Small intestine (tissue), 16 donors: Measurements from ENCODE around the gene SEMA6D. TPM values are rescaled to one million over a fixed set of nuclear protein-coding genes. Genes with fewer than 3 reads are reported as not detected.
A peak's percentile ranks its signal among the peaks of the same experiment; 100 is the strongest.

Source experiments
- DNase-seq, 2 donors: peaks; one replicate each; pipeline versions ENCODE4 v3.0.0 to v3.0.0-alpha.2; 2013
- FAIRE-seq: peaks from 2 replicates; lab custom pipeline; 2012; peaks lifted over from hg19 to GRCh38; lab: Jason Lieb, UNC
- H3K27ac ChIP-seq, 3 donors: one replicate each; pipeline ENCODE4 v1.5.1; 2013; ENCODE audit warnings: low read length in 2 of 3, mild to moderate bottlenecking in 2 of 3, control low read depth in 1 of 3, inconsistent platforms in 1 of 3, low read depth in 1 of 3, moderate library complexity in 1 of 3
- H3K27me3 ChIP-seq, 3 donors: one replicate each; pipeline ENCODE4 v1.6.1; 2013; ENCODE audit warnings: low read length in 3 of 3, inconsistent platforms in 1 of 3; ENCODE audit not compliant: control insufficient read depth in 3 of 3, insufficient read depth in 3 of 3
- H3K36me3 ChIP-seq, 3 donors: one replicate each; pipeline ENCODE4 v1.6.1; 2013; ENCODE audit warnings: low read length in 3 of 3, inconsistent platforms in 1 of 3, low read depth in 1 of 3, mild to moderate bottlenecking in 1 of 3, moderate library complexity in 1 of 3; ENCODE audit not compliant: control insufficient read depth in 3 of 3, insufficient read depth in 2 of 3
- H3K4me1 ChIP-seq, 3 donors: one replicate each; pipeline ENCODE4 v1.6.1; 2013; ENCODE audit warnings: low read length in 2 of 3, inconsistent platforms in 1 of 3, low read depth in 1 of 3, mild to moderate bottlenecking in 1 of 3, moderate library complexity in 1 of 3; ENCODE audit not compliant: control insufficient read depth in 3 of 3, insufficient read depth in 2 of 3
- H3K4me3 ChIP-seq, 3 donors: one replicate each; pipeline ENCODE4 v1.5.1; 2013; ENCODE audit warnings: low read length in 3 of 3, control low read depth in 1 of 3, inconsistent platforms in 1 of 3, low read depth in 1 of 3, mild to moderate bottlenecking in 1 of 3, moderate library complexity in 1 of 3
- H3K9me3 ChIP-seq, 2 donors: one replicate each; pipeline ENCODE4 v1.6.1; 2013; ENCODE audit warnings: low read depth in 1 of 2, low read length in 1 of 2; ENCODE audit not compliant: control insufficient read depth in 2 of 2, insufficient read depth in 1 of 2
- WGBS, 3 donors: extraction: QIAGEN DNeasy Blood & Tissue Kit; methylation state at CpG; one replicate each; pipeline ENCODE4 v1.1.7; 2013; 5-methylcytosine and 5-hydroxymethylcytosine counted together
- long read RNA-seq, 10 donors: transcript quantifications; one replicate each; lab custom pipeline, GENCODE V29; 2026
- polyA plus RNA-seq, 4 donors: library from polyadenylated mRNA; stranded (reverse) in 3 of 4; unstranded in 1 of 4; fragments of 200-250 nt in 3 of 4; fragments of 120-200 nt in 1 of 4; gene quantifications; one replicate each; pipeline versions ENCODE4 v1.2.1 to v1.2.3, GENCODE V29; 2013
- donor health status: healthy with polysubstance abuse.
- donor health status: control.
- donor health status: control.
- donor health status: Bipolar disorder and iron deficiency.
- donor health status: healthy.

SEMA6D gene, protein sequence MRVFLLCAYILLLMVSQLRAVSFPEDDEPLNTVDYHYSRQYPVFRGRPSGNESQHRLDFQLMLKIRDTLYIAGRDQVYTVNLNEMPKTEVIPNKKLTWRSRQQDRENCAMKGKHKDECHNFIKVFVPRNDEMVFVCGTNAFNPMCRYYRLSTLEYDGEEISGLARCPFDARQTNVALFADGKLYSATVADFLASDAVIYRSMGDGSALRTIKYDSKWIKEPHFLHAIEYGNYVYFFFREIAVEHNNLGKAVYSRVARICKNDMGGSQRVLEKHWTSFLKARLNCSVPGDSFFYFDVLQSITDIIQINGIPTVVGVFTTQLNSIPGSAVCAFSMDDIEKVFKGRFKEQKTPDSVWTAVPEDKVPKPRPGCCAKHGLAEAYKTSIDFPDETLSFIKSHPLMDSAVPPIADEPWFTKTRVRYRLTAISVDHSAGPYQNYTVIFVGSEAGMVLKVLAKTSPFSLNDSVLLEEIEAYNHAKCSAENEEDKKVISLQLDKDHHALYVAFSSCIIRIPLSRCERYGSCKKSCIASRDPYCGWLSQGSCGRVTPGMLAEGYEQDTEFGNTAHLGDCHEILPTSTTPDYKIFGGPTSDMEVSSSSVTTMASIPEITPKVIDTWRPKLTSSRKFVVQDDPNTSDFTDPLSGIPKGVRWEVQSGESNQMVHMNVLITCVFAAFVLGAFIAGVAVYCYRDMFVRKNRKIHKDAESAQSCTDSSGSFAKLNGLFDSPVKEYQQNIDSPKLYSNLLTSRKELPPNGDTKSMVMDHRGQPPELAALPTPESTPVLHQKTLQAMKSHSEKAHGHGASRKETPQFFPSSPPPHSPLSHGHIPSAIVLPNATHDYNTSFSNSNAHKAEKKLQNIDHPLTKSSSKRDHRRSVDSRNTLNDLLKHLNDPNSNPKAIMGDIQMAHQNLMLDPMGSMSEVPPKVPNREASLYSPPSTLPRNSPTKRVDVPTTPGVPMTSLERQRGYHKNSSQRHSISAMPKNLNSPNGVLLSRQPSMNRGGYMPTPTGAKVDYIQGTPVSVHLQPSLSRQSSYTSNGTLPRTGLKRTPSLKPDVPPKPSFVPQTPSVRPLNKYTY
- polyA plus RNA-seq: 10 to 100 TPM; 14.6 to 55.6 (median 23.9) TPM
- long read RNA-seq, donor 1: 0 reads
- long read RNA-seq, donor 2, full-length matches to known transcripts: 3 of 10 reads
- long read RNA-seq, donor 2, partial matches to known transcripts: 7 of 10 reads
- long read RNA-seq, donor 2, other reads (novel, unspliced or antisense): 0 of 10 reads
- long read RNA-seq, donor 3, partial matches to known transcripts: 26 of 26 reads
- long read RNA-seq, donor 3, other reads (novel, unspliced or antisense): 0 of 26 reads
- long read RNA-seq, donor 4: 0 reads
- long read RNA-seq, donor 5: 0 reads
- long read RNA-seq, donor 6: 0 reads
- long read RNA-seq, donor 7, full-length matches to known transcripts: 2 of 2 reads
- long read RNA-seq, donor 7, partial matches to known transcripts: 0 of 2 reads
- long read RNA-seq, donor 7, other reads (novel, unspliced or antisense): 0 of 2 reads
- long read RNA-seq, donor 8, partial matches to known transcripts: 0 of 1 reads
- long read RNA-seq, donor 8, other reads (novel, unspliced or antisense): 0 of 1 reads
- long read RNA-seq, donor 9: 0 reads
- long read RNA-seq, donor 10, partial matches to known transcripts: 6 of 7 reads
- long read RNA-seq, donor 10, other reads (novel, unspliced or antisense): 0 of 7 reads

DNA sequence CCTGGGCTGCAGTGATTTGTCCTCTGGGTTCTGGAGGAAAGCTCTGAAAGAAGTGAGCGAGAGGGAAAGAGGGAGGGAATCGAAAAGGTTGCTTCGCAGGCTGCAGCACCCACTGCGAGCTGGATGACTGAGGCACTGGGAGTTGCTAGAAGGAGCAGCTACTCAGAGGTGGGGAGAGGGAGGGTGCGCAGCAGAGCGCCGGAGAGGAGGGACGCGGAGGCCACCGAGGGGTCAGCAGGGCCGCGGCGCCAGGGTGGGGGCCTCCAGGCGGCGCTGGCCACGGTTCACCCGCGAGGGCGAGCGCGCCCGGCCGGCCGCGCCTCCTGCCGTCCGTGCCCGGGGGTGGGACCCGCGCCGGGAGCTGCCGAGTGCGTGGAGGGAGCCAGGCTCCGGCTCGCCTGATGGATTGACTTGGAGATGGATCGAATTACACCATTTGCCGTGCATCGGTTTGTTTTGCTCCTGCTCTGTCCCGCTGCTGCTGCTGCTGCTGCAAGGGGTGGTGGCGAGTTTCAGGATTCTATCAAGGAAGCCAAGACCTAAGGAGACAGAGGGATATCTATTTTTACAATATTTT, at the start of gene SEMA6D:
SEMA6D (plus strand) TSS at position 470 of the 577 bp plus-strand sequence. CDS start 42,294 bp downstream, outside the sequence.
- DNase-seq: peak; percentile 79 to 88
- H3K9me3 ChIP-seq: no peaks in the 10 kb centered on the region
- peaks cover 0 to 2% (median 0%) of the 10 kb centered on the region in 3 donors for H3K36me3 ChIP-seq
- peaks cover 0 to 13% (median 2%) of the 10 kb centered on the region in 3 donors for H3K4me1 ChIP-seq
- no peak for FAIRE-seq
- peak within 1 kb of the TSS; percentile 69 to 96 (median 82) for H3K4me3 ChIP-seq
- 0 to 2% (median 1%) methylated on average over 16 to 40 of the region's 40 CpGs for WGBS, 3 donors
- H3K27ac ChIP-seq: peak within 1 kb of the TSS; percentile 79 to 90 (median 86)
- H3K27me3 ChIP-seq: no peaks in the 10 kb centered on the region

DNA sequence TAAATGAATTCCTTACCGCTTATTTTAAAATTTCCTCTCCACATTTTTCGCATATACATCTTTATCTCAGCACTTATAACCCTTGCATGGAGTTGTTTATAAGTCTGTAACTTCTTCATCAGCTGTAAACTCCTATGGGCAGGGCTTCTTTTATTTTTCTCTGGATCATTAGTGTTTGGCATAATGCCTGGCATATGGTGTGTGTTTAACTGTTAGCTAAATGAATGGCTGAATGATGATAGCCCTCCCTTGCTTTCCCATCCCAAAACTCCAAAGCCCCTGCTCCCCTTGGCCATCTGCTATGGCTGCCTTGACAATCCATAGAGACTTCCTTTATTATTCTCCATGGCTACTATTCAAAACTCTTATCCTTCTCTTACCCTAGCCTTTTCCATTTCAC, 48.1 kb upstream of the SEMA6D start:
- no peaks in the 10 kb centered on the region for H3K27me3 ChIP-seq
- H3K4me1 ChIP-seq: no peaks in the 10 kb centered on the region
- 65 to 71% (median 67%) methylated on average over 2 of the region's 2 CpGs for WGBS, 3 donors
- no peak overlapping the region for H3K27ac ChIP-seq
- H3K36me3 ChIP-seq: no peaks in the 10 kb centered on the region
- FAIRE-seq (no peak), DNase-seq (no peak)
- no peaks in the 10 kb centered on the region for H3K9me3 ChIP-seq
- no peak overlapping the region for H3K4me3 ChIP-seq

- Histone ChIP-seq H3K27ac (no peak overlapping the region), H3K27me3 (no peaks in the 10 kb centered on the region), H3K9me3 (no peaks in the 10 kb centered on the region), H3K36me3 (no peaks in the 10 kb centered on the region), H3K4me3 (no peak overlapping the region), H3K4me1 (no peaks in the 10 kb centered on the region)
- 95 to 100% (median 95%) methylated on average over 1 of the region's 1 CpG for WGBS, 3 donors
- FAIRE-seq (no peak), DNase-seq (no peak)
These were observed 46.9 kb upstream of the SEMA6D start for GRCh38 chr15:47670365-47670764.

DNA sequence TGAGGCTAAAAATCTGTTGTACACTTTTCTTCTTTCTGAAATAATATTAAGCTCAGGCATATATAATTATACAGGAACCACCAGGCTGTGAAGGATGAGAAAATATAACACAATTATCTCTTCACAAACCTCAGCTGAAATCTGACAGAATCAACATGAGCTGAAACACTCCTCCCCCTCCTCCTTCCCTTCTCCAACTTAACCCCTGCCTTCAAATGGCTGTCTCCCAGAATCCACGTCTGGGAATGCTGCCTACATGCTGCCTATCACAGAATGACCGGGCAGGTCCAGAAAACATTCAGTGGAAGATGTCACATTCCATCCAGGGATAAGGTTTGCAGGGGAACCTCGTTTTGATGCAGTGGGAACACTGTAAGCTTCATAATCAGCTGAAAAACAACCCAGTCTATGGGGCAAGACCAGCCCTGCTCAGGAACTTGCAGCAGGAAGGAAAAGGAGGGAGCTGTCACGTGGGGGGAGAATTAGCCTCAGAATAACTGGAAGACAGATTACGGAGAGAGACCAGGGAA, 44.0 kb upstream of the SEMA6D start:
- H3K4me1 ChIP-seq: no peaks in the 10 kb centered on the region
- DNase-seq (no peak), FAIRE-seq (no peak)
- 28 to 53% (median 47%) methylated on average over 5 of the region's 5 CpGs for WGBS, 3 donors
- no peak overlapping the region for H3K4me3 ChIP-seq
- H3K27ac ChIP-seq: no peak overlapping the region
- H3K9me3 ChIP-seq: no peaks in the 10 kb centered on the region
- no peaks in the 10 kb centered on the region for H3K27me3 ChIP-seq
- H3K36me3 ChIP-seq: no peaks in the 10 kb centered on the region

- DNase-seq (no peak), FAIRE-seq (no peak)
- Histone ChIP-seq H3K4me1 (no peaks in the 10 kb centered on the region), H3K27me3 (no peaks in the 10 kb centered on the region), H3K27ac (no peak overlapping the region), H3K9me3 (no peaks in the 10 kb centered on the region), H3K36me3 (no peaks in the 10 kb centered on the region), H3K4me3 (no peak overlapping the region)
- 75 to 86% (median 84%) methylated on average over 8 of the region's 8 CpGs for WGBS, 3 donors
These were observed 42.6 kb upstream of the SEMA6D start for GRCh38 chr15:47674586-47675232.

DNA sequence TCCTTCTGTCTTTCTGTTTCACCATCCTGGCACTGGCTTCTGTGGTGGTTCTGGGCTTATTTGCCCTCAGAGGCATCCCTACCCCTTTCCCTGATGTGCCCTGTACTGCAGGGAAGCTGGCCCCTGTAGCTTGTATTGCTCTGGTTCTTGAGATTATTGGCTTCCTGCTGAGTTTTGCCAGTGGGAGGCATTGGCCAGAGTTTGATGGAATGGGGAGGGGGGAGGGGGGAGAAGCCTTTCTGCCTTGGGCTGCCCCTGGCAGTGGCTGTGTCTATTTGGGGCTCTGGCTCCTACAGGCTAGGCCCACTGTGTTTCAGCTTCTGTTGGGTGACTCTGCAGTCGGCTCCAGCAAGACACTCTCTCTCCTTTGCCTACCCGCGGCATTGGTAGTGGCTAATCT, 41.6 kb upstream of the SEMA6D start:
- H3K36me3 ChIP-seq: no peaks in the 10 kb centered on the region
- FAIRE-seq (no peak), DNase-seq (no peak)
- no peaks in the 10 kb centered on the region for H3K27me3 ChIP-seq
- H3K9me3 ChIP-seq: no peaks in the 10 kb centered on the region
- 87 to 100% (median 89%) methylated on average over 3 of the region's 3 CpGs for WGBS, 3 donors
- no peak overlapping the region for H3K4me3 ChIP-seq
- H3K27ac ChIP-seq: no peak overlapping the region
- H3K4me1 ChIP-seq: no peaks in the 10 kb centered on the region

DNA sequence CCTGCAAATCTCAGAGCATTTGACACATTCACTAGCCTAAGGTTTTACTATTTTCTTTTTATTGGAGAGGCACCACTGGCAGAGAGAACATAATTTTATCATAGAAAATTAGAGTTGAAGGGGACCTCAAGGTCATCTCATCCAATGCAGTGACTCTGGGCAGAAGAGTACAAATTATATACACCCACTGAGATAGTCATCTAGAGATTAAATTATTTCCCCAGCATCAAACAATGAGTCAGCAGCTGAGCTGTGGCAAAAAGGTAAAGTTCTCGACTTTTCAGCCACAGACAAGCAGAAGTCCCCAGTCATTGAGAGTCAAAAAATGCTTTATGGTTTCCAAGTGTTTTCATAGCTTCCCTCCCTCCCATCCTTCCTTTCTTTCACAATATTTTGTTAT, 39.3 kb upstream of the SEMA6D start:
- Histone ChIP-seq H3K9me3 (no peaks in the 10 kb centered on the region), H3K36me3 (no peaks in the 10 kb centered on the region), H3K4me3 (no peak overlapping the region), H3K4me1 (no peaks in the 10 kb centered on the region), H3K27me3 (no peaks in the 10 kb centered on the region), H3K27ac (no peak overlapping the region)
- no peak for DNase-seq
- FAIRE-seq: no peak
- WGBS, 3 donors: 52 to 59% (median 54%) methylated on average over 1 of the region's 1 CpG
